SKM-1 (cell line): ENCODE data around the gene RBPMS2.

Experiments used
- DNase-seq: peaks from one replicate; lab custom pipeline; 2025; ENCODE audit not compliant: unreplicated experiment; lab: John Stamatoyannopoulos, UW

Gene RBPMS2

GRCh38 chr15:64731012-64731804 lies 44.2 kb downstream of the RBPMS2 start:
- peak; percentile 79 for DNase-seq

- DNase-seq: no peak
These were observed 45.2 kb downstream of the RBPMS2 start for GRCh38 chr15:64730151-64730550.

GRCh38 chr15:64720188-64720587 lies 55.2 kb downstream of the RBPMS2 start:
- no peak for DNase-seq

GRCh38 chr15:64717735-64718495 lies 57.5 kb downstream of the RBPMS2 start:
- DNase-seq: no peak

- DNase-seq: no peak
These were observed 58.3 kb downstream of the RBPMS2 start for GRCh38 chr15:64717130-64717529.

GRCh38 chr15:64716452-64716851 lies 58.9 kb downstream of the RBPMS2 start:
- no peak for DNase-seq

- DNase-seq: no peak
These were observed 61.8 kb downstream of the RBPMS2 start for GRCh38 chr15:64713592-64713991.

GRCh38 chr15:64712353-64712752 lies 63.0 kb downstream of the RBPMS2 start:
- DNase-seq: no peak

- DNase-seq: no peak
These were observed 64.5 kb downstream of the RBPMS2 start for GRCh38 chr15:64710676-64711428.

- no peak for DNase-seq
These were observed 69.1 kb downstream of the RBPMS2 start for GRCh38 chr15:64706011-64706911.

- DNase-seq: no peak
These were observed 70.4 kb downstream of the RBPMS2 start for GRCh38 chr15:64705006-64705405.

- no peak for DNase-seq
These were observed 71.8 kb downstream of the RBPMS2 start for GRCh38 chr15:64703632-64703959.

- peak; percentile 82 for DNase-seq
These were observed 72.4 kb downstream of the RBPMS2 start for GRCh38 chr15:64702816-64703631.

GRCh38 chr15:64701482-64702184 lies 73.8 kb downstream of the RBPMS2 start:
- DNase-seq: no peak

GRCh38 chr15:64701051-64701450 lies 74.3 kb downstream of the RBPMS2 start:
- DNase-seq: no peak

GRCh38 chr15:64699751-64700388 lies 75.5 kb downstream of the RBPMS2 start:
- DNase-seq: no peak

- no peak for DNase-seq
These were observed 76.6 kb downstream of the RBPMS2 start for GRCh38 chr15:64698823-64699222.

- DNase-seq: no peak
These were observed 77.4 kb downstream of the RBPMS2 start for GRCh38 chr15:64697911-64698369.

- no peak for DNase-seq
These were observed 78.9 kb downstream of the RBPMS2 start for GRCh38 chr15:64696481-64696880.
